ENCODE data around the gene MRPL42. TPM values are rescaled to one million over a fixed set of nuclear protein-coding genes. Genes with fewer than 3 reads are reported as not detected.
"Not testable (repeated sequence)": the region's sequence is repeated elsewhere in the genome, so short reads cannot be mapped to it uniquely, and the experiment has no call there.

Gene MRPL42
- polyA plus RNA-seq, 1 donor (not counting 4 experiments of a cell fraction or from before 2014, with no cell fraction given) = 110 TPM

DNA sequence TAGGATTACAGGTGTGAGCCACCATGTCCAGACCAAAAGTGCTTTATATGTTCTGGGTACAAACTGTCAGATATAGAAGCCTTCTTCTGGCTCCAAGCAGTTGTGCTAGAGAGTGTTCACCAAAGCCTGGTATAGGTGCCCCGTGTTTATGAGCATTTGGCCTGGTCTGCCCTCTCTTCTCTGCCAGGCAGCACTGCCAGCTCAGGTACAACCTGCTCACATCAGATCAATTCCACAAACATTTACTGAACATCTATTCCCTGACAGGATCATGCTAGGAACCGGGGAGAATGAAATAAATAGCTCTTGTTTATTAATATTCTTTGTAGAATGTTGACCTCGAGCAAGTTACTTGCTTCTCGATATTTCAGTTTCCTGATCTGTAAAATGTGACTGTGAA lies 85.1 kb downstream of the MRPL42 start:
- Histone ChIP-seq H3K4me1 (ENCODE audit: control insufficient read depth, extremely low read depth, insufficient read depth, low read length) (no peaks in the 10 kb centered on the region), H3K36me3 (ENCODE audit: control insufficient read depth in 2 of 2, extremely low read depth in 1 of 2, insufficient read depth in 2 of 2, low read length in 2 of 2) (no peaks in the 10 kb centered on the region), H3K27ac (ENCODE audit: control insufficient read depth, insufficient read depth, low read length) (no peak overlapping the region), H3K4me3 (ENCODE audit: control insufficient read depth in 2 of 3, extremely low read depth in 1 of 3, insufficient read depth in 2 of 3, low read depth in 1 of 3, low read length in 3 of 3) (no peak overlapping the region), H3K79me2 (ENCODE audit: control insufficient read depth, insufficient read depth, low read length) (no peaks in the 10 kb centered on the region), H3K4me2 (ENCODE audit: control insufficient read depth, extremely low read depth, insufficient read depth, low read depth, low read length) (no peak overlapping the region), H3K27me3 (ENCODE audit: control insufficient read depth, extremely low read depth, insufficient read depth, low read length) (no peaks in the 10 kb centered on the region), H3K9me1 (ENCODE audit: control insufficient read depth, extremely low read depth, insufficient read depth, low read length) (no peaks in the 10 kb centered on the region), H2AFZ (ENCODE audit: control insufficient read depth, low read length) (no peak overlapping the region), H4K20me1 (ENCODE audit: control insufficient read depth, extremely low read depth, insufficient read depth, low read length) (no peaks in the 10 kb centered on the region), H3K9ac (ENCODE audit: control insufficient read depth, extremely low read depth, insufficient read depth, low read length) (no peak overlapping the region), H3K9me3 (ENCODE audit: control insufficient read depth, low read depth, low read length) (no peaks in the 10 kb centered on the region)
- DNase-seq (ENCODE audit: low read depth, low spot score) = no peak
- FAIRE-seq = no peak
- dilution Hi-C loops (cut with MboI; ENCODE audit: extremely low pct_ligation_motif_present, low sequenced_read_pairs) = no loop called here
- TF ChIP-seq EZH2 (IDR thresholded peaks at IDR 0.05; ENCODE audit: low read length) = no peak
- TF ChIP-seq, protein P1, sequence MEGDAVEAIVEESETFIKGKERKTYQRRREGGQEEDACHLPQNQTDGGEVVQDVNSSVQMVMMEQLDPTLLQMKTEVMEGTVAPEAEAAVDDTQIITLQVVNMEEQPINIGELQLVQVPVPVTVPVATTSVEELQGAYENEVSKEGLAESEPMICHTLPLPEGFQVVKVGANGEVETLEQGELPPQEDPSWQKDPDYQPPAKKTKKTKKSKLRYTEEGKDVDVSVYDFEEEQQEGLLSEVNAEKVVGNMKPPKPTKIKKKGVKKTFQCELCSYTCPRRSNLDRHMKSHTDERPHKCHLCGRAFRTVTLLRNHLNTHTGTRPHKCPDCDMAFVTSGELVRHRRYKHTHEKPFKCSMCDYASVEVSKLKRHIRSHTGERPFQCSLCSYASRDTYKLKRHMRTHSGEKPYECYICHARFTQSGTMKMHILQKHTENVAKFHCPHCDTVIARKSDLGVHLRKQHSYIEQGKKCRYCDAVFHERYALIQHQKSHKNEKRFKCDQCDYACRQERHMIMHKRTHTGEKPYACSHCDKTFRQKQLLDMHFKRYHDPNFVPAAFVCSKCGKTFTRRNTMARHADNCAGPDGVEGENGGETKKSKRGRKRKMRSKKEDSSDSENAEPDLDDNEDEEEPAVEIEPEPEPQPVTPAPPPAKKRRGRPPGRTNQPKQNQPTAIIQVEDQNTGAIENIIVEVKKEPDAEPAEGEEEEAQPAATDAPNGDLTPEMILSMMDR (optimal IDR thresholded peaks at IDR 0.05 in 1 of 3, IDR thresholded peaks at IDR 0.05 in 1 of 3, conservative IDR thresholded peaks at IDR 0.05 in 1 of 3; ENCODE audit: extremely low read depth in 1 of 3, insufficient read depth in 2 of 3, low read length in 3 of 3) = no peak

DNA sequence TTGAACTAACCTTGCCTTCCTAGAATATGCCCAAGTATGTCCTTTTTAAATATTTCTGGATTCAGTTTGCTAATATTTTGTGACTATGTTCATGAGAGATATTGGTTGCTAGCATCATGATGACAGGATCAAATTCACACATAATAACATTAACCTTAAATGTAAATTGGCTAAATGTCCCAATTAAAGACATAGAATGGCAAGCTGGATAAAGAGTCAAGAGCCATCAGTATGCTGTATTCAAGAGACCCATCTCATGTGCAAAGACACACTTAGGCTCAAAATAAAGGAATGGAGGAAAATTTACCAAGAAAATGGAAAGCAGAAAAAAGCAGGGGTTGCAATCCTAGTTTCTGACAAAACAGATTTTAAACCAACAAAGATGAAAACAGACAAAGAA lies 90.6 kb downstream of the MRPL42 start:
- H3K27me3 ChIP-seq (ENCODE audit: control insufficient read depth, extremely low read depth, insufficient read depth, low read length); H3K27ac ChIP-seq (ENCODE audit: control insufficient read depth, insufficient read depth, low read length); H3K4me3 ChIP-seq (ENCODE audit: control insufficient read depth in 2 of 3, extremely low read depth in 1 of 3, insufficient read depth in 2 of 3, low read depth in 1 of 3, low read length in 3 of 3); DNase-seq (ENCODE audit: low read depth, low spot score); H4K20me1 ChIP-seq (ENCODE audit: control insufficient read depth, extremely low read depth, insufficient read depth, low read length); H2AFZ ChIP-seq (ENCODE audit: control insufficient read depth, low read length); H3K9me1 ChIP-seq (ENCODE audit: control insufficient read depth, extremely low read depth, insufficient read depth, low read length); FAIRE-seq; H3K4me2 ChIP-seq (ENCODE audit: control insufficient read depth, extremely low read depth, insufficient read depth, low read depth, low read length); H3K36me3 ChIP-seq (ENCODE audit: control insufficient read depth in 2 of 2, extremely low read depth in 1 of 2, insufficient read depth in 2 of 2, low read length in 2 of 2); H3K79me2 ChIP-seq (ENCODE audit: control insufficient read depth, insufficient read depth, low read length); dilution Hi-C loops (cut with MboI; ENCODE audit: extremely low pct_ligation_motif_present, low sequenced_read_pairs); H3K9me3 ChIP-seq (ENCODE audit: control insufficient read depth, low read depth, low read length); H3K9ac ChIP-seq (ENCODE audit: control insufficient read depth, extremely low read depth, insufficient read depth, low read length); H3K4me1 ChIP-seq (ENCODE audit: control insufficient read depth, extremely low read depth, insufficient read depth, low read length): not testable (repeated sequence)

DNA sequence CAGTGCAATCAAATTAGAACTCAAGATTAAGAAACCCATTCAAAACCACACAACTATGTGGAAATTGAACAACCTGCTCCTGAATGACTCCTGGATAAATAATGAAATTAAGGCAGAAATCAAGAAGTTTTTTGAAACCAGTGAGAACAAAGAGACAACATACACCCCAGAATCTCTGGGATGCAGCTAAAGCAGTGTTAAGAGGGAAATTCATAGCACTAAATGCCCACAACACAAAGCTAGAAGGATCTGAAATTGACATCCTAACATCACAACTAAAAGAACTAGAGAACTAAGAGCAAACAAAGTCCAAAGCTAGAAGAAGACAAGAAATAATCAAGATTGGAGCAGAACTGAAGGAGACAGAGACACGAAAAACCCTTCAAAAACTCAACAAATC lies 91.4 kb downstream of the MRPL42 start:
- not testable (repeated sequence) for FAIRE-seq

More for the DNA sequence above, 91.4 kb downstream of the MRPL42 start:
- H3K27me3 ChIP-seq (ENCODE audit: control insufficient read depth, extremely low read depth, insufficient read depth, low read length); H3K9me3 ChIP-seq (ENCODE audit: control insufficient read depth, low read depth, low read length); DNase-seq (ENCODE audit: low read depth, low spot score); H3K4me2 ChIP-seq (ENCODE audit: control insufficient read depth, extremely low read depth, insufficient read depth, low read depth, low read length); H3K4me3 ChIP-seq (ENCODE audit: control insufficient read depth in 2 of 3, extremely low read depth in 1 of 3, insufficient read depth in 2 of 3, low read depth in 1 of 3, low read length in 3 of 3); H3K36me3 ChIP-seq (ENCODE audit: control insufficient read depth in 2 of 2, extremely low read depth in 1 of 2, insufficient read depth in 2 of 2, low read length in 2 of 2); H3K79me2 ChIP-seq (ENCODE audit: control insufficient read depth, insufficient read depth, low read length); H4K20me1 ChIP-seq (ENCODE audit: control insufficient read depth, extremely low read depth, insufficient read depth, low read length); H3K9me1 ChIP-seq (ENCODE audit: control insufficient read depth, extremely low read depth, insufficient read depth, low read length); H2AFZ ChIP-seq (ENCODE audit: control insufficient read depth, low read length); H3K9ac ChIP-seq (ENCODE audit: control insufficient read depth, extremely low read depth, insufficient read depth, low read length); H3K4me1 ChIP-seq (ENCODE audit: control insufficient read depth, extremely low read depth, insufficient read depth, low read length); H3K27ac ChIP-seq (ENCODE audit: control insufficient read depth, insufficient read depth, low read length); dilution Hi-C loops (cut with MboI; ENCODE audit: extremely low pct_ligation_motif_present, low sequenced_read_pairs): not testable (repeated sequence)

Measured in keratinocyte (primary cell).